Measurements from ENCODE around the gene FNDC11.
"Not testable (repeated sequence)": the region's sequence is repeated elsewhere in the genome, so short reads cannot be mapped to it uniquely, and the experiment has no call there.

The FNDC11 gene

DNA sequence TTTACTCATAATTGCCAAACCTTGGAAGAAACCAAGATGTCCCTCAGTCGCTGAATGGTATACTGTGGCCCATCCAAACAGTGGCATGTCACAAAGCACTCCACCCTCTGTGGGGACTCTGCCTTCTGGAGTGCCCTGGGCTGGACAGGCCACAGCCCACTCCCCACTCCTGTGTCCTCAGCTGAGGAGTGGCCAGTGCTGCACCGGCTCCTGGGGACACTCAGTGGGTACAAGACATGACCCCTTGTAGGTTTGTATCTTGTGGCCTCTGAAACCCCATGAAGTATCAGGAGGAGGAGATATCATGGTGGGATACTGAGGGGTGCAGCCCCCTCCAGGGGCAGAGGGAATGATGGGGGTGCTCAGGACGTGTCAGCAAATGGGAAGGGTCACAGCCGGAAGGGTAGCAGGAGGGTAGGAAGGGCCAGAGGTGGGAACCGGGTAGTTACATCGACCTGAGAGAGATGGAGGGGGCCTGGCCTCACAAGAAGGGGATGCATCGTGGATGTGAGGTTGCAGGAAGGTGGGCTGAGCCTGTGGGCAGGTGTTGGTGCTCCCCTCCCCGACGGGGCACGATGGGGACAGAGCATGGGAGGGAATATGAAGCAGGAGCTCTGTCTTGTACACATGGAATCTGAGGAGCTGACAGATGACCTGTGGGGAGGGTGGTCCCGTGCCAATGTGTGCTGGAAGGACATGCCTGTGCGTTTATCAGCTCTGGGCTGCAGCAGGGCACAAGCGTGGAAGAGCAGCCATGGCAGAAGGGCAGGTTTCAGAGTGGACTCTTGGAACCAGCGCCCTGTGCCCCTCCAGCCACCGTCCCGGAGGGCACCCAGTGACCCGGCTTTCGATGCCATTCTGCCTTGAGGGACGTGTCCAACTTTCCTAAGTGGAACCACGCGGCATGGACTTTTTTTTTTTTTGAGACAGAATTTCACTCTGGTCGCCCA lies 31.9 kb downstream of the FNDC11 start:
- DNase-seq, result no peak

- DNase-seq, result no peak
These were observed 32.8 kb downstream of the FNDC11 start for GRCh38 chr20:63586797-63587196.

DNA sequence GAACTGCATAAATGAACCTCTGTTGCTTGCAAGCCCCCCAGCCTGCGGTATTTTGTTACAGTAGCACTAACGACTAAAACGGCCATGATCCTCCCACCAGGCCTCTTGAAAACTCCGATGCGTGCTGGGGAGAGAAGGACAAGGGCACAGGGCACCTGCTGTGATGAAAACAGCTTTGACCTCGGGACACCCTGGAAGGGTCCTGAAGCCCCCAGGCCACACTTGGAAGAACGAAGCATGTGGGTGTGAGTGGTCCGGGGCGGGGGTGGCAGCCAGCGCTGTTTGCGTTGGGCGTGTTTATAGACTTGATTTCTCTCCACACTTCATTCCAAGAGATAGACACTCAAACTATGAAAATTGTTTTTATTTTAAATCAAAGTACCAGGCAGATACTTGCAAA lies 33.3 kb downstream of the FNDC11 start:
- no peak for DNase-seq

- DNase-seq, result no peak
These were observed 34.0 kb downstream of the FNDC11 start for GRCh38 chr20:63587776-63588591.

DNA sequence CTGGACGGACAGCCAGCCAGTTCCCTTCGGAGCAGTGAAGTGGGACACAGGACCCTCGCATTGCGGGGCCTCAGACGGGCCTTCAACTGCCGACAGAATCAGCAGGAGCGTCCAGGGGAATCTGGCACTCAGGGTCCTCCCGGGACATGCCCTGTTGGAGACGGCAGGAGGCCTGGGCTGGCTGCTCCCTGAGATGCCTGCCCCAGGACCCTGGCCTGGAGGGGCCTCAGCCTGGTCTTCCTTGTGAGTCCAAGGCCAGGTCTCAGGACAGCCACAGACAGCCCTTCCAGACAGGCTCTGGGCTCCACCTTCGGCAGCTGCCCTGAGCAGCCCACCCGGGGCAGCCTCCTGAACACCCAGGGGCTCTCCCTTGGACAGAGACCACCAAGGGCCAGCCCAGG lies 34.7 kb downstream of the FNDC11 start:
- no peak for DNase-seq

DNA sequence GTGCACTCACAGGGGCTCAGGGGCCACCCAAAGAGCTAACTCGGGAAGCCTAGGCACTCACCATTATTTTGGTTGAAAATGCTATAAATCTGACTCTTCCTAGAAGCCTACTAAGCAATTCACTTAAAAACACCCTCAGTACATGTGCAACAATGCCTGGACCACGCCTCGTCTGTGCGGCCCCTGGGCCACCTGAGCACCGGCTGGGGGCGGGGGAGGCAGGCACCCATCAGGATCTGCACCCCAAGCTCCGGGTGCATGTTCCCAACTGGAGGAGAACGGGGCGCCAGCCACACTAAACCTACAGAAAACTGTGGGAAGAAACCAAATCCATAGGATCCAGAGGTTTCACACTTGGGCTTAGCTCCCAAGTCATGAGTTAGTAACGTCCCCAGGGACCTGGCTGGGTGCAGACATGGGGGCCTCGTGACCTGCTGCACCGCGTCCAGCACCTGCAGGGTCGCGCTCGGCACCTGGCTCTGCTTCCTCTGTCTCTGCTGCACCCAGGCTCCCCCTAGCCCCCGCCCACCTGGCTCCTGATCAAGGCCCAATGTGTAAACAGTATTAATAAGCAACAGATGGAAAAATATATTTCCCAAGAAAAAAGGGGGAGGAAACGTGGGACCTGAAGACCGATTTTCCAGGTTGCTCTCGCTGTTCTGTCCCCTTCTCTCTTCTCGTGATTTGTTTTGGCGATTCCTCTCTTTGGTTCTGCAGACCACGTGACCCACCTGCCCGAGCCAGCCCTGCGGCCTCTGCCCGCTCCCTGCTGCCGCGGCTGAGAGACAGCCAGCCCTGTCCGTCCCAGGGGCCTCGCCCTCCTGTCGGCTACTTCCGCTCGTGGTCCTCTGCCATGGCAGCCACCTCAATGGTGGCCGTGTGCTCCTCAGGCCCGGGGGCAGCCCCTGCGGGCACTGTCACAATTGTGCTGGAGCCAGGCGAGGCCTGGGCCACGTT lies 35.6 kb downstream of the FNDC11 start:
- no peak for DNase-seq

DNA sequence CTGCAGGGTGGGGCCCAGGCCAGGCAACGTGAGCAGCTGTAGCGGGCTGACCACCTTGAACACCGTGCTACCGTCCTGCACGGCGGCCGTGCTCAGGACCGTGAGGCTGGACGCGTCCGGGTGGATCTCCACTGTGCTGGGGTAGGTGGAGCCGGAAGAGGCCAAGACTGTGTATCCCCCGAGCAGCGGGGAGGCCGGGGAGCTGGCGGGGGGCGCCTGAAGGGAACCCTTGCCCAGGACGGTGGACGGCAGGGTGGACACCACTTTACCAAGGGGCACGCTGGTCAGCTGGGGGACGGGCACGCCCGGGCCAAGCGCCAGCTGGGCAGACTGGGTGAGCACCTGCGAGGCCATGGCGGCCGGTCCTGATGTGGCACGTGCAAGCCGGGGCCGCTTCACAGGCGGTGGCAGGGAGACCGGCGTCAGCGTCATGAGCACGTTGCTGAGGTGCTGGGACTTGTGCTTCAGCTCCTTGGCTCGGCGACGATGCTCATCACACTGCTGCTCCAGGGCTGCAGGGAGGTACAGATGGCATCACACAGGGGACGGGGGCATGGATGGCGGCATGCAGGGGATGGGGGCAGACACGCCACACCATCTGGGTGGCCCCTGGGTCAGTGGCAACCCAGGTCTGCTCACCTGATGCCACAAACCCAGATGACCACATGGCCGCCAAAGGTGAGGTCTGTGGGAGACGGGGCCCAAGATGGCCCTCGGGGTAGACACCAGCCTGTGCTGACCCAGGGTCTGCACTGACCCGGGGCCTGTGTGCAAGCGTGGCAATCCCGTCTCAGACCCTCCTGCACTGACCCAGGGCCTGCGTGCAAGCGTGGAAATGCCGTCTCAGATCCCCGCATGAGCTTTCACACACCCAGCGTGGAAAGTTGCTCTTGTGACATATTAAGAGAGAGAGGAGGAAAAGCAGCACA lies 36.5 kb downstream of the FNDC11 start:
- no peak for DNase-seq

- DNase-seq, result no peak
These were observed 37.2 kb downstream of the FNDC11 start for GRCh38 chr20:63591147-63591533.

DNA sequence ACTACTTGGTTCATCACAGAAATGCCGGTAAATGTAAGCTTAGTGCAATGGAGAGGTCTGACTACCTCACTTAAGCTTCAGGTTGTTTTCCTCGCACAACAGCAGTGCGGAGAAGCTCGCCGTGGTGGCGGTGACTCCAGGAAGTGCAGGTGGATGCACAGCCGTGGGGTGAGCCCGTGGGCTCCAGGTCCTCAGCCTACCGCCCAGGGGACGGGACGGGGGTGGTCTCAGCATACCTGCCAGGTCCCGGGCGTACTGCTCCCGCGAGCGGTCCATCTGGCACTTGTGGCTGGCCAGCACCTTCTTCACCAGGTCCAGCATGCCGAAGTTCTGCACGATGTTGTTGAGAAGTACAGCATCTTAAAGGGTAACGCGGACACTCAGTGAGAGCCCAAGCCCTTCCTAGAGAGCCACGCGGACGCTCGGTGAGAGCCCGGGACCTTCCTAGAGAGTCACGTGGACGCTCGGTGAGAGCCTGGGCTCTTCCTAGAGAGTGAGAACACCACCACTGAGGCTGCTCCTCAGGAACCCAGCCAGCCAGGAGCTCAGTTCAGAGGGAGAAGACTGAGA lies 37.9 kb downstream of the FNDC11 start:
- DNase-seq, result no peak

DNA sequence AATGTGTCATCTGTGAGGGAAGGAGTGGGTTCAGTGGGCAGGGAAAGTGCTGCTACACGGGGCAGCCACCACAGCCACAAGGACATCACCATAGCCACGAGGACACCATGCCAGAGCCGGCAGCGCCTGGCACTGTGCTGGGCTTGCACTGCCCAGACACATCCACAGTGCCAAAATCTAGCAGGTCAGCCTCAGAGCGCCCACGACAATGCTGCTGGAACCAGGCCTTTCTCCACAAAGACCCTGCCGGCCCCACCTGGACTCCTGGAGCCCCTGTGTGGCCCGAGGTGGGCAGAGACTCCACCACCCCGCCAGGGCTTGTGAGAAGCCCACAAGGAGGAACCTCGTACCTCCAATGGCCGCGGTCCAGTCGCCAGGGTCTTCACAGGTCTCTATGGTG lies 38.7 kb downstream of the FNDC11 start:
- DNase-seq, result no peak

DNA sequence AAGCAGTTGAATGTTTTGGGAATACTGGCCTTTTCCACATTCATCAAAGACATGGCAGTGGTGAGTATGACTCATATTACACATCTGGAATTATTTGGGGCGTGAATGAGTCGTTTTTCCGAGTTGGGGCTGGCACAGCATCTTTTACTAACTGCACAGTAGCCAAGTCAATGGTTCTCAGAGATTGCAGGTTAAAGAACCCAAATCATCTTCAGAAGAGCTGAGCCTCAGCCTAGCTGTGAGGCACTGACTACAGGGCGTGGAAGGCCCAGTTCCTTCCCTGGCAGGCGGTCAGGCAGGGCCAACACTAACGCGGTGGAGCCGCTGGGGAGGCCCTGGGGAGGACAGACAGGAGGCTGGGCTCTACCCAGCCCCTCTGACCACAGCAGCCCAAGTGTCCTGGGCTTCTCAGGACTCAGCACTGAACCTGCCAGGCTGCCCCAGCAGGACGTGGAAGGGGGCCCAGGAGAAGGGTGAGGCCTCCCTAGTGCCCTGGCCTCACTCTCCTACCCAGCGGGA lies 40.1 kb downstream of the FNDC11 start:
- no peak for DNase-seq

GRCh38 chr20:63595416-63596127 lies 41.6 kb downstream of the FNDC11 start:
- no peak for DNase-seq

GRCh38 chr20:63596423-63596822 lies 42.5 kb downstream of the FNDC11 start:
- no peak for DNase-seq

GRCh38 chr20:63597651-63598478 lies 43.9 kb downstream of the FNDC11 start:
- no peak for DNase-seq

DNA sequence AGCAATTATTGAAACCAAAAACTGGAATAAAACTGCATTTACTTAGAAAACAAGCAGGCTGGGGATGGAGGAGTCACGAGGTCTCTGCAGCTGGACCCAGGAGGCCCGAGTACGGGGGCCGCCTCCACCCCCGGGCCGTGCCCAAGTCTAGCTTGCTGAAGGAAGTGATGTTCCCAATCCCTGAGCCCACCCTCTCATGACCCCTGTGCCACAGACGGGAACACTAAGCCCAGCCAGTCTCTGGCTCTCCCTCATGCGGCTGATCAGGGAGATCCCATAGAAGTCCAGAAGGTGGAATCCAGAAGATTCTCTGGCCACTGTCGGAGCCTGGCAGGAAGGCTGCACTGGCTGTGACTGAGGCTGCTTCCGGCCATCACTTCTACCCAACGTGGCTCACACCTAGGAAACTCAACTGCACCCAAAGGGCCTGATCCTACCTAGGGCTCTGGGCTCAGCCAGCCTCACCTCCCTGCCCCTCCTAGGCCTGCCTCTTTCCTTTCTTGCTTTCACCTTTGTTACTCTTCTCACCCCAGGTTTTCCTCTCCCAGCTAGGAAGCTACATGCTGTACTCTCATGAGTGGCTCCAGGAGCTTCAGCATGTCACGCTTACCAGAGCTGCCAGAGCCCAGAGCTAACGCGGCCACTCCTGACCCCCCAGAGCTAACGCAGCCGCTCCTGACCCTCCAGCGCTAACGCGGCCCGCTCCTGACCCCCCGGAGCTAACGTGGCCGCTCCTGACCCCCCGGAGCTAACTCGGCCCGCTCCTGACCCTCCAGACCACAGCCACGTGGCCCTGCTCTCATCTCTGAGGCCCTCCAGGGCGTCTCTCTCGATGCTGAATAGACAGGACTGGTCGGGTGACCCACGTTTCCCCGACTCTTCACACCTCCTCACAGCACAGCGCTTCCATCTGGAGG lies 44.8 kb downstream of the FNDC11 start:
- no peak for DNase-seq

DNA sequence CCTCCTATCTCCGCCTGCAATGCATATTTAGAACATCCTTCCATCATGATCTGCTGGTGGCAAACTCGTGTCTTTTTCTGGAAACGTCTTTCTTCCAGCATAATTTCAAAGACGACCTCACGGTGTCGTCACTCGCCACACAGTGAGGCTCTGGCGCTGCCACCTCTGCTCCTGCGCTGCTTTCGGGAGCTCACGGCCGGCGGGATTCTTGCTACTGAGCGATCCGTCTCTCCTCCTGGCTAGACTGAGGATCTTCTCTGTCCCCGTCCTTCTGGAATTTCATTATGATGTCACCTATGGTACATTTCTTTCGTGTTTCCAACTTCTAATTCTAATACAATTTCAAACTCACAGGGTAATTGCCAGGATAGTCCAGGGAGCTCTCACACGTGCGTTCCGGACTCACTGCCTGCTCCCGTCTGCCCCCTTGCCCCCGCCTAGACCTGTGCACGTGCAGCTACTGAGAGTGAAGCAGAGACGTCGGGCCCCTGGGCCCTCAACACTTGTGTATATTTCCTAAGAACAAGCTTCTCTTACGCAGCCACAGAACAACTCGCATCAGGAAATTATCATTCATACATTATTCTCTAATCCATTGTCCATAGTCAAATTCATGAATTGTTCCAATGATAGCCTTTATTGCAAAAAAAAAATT lies 45.6 kb downstream of the FNDC11 start:
- no peak for DNase-seq

GRCh38 chr20:63601679-63602078 lies 47.7 kb downstream of the FNDC11 start:
- not testable (repeated sequence) for DNase-seq

DNA sequence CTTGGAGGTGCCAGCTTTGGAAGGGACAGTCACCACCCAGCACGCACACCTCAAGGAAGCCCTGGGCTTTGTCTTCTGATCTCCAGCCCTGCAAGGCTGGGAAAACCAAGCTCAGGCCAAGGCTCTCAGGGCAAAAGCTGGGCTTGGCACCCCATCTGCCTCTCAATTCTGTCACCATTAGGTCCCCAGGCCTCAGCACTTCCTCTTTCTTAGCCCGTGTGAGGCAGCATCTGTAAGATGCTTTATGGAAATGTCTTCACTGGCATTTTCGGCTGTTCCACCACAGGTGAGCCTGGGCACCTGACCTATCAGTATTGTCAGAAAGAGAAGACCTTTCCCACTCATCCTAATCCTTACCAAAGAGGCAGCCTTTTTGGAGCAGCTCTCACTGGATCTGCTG lies 48.4 kb downstream of the FNDC11 start:
- DNase-seq, result no peak
